Mesendoderm (in vitro differentiated cells): ENCODE measurements around the gene IL33.

Source experiments
- DNase-seq: peaks from one replicate; pipeline ENCODE4 v3.0.0; 2013
- H2AK5ac ChIP-seq: 2 replicates; pipeline ENCODE4 v1.6.1; 2013; ENCODE audit warnings: low read length, inconsistent platforms
- H2BK120ac ChIP-seq: 2 replicates; pipeline ENCODE4 v1.6.1; 2013; ENCODE audit warnings: low read depth, mild to moderate bottlenecking, low read length, moderate library complexity, mixed read lengths
- H2BK15ac ChIP-seq: replicated peaks from 2 replicates; pipeline ENCODE4 v1.6.1; 2013; ENCODE audit warnings: low read depth, mild to moderate bottlenecking, moderate library complexity
- H2BK5ac ChIP-seq: 2 replicates; pipeline ENCODE4 v1.6.1; 2013; ENCODE audit warnings: low read length, inconsistent platforms
- H3K18ac ChIP-seq: 2 replicates; pipeline ENCODE4 v1.6.1; 2013; ENCODE audit warnings: mild to moderate bottlenecking, low read length, mixed read lengths
- H3K23ac ChIP-seq: one replicate; pipeline ENCODE4 v1.6.1; 2013; ENCODE audit warnings: low read length
- H3K27ac ChIP-seq: 2 replicates; pipeline ENCODE4 v1.5.1; 2013; ENCODE audit warnings: low read depth, mild to moderate bottlenecking, inconsistent platforms, low read length, moderate library complexity
- H3K27me3 ChIP-seq: 2 replicates; pipeline ENCODE4 v1.6.1; 2013; ENCODE audit warnings: low read length, control low read depth, mild to moderate bottlenecking, inconsistent platforms; ENCODE audit not compliant: insufficient read depth, poor library complexity
- H3K36me3 ChIP-seq: 2 replicates; pipeline ENCODE4 v1.6.1; 2013; ENCODE audit warnings: low read length, inconsistent platforms; ENCODE audit not compliant: control insufficient read depth, insufficient read depth
- H3K4ac ChIP-seq: one replicate; pipeline ENCODE4 v1.6.1; 2013; ENCODE audit warnings: low read depth, mild to moderate bottlenecking, low read length, moderate library complexity
- H3K4me1 ChIP-seq: 2 replicates; pipeline ENCODE4 v1.6.1; 2013; ENCODE audit warnings: low read depth, low read length, inconsistent platforms; ENCODE audit not compliant: control insufficient read depth
- H3K4me2 ChIP-seq: 2 replicates; pipeline ENCODE4 v1.6.1; 2013; ENCODE audit warnings: low read length
- H3K4me3 ChIP-seq: 2 replicates; pipeline ENCODE4 v1.5.1; 2013; ENCODE audit warnings: mild to moderate bottlenecking, low read length
- H3K56ac ChIP-seq: one replicate; pipeline ENCODE4 v1.6.1; 2013; ENCODE audit warnings: low read length
- H3K79me1 ChIP-seq: 2 replicates; pipeline ENCODE4 v1.6.1; 2013; ENCODE audit warnings: low read length, inconsistent platforms
- H3K79me2 ChIP-seq: 2 replicates; pipeline ENCODE4 v1.6.1; 2013; ENCODE audit warnings: mild to moderate bottlenecking, low read length; ENCODE audit not compliant: control insufficient read depth, insufficient read depth
- H3K9ac ChIP-seq: 2 replicates; pipeline ENCODE4 v1.6.1; 2013; ENCODE audit warnings: low read length, inconsistent platforms
- H4K5ac ChIP-seq: one replicate; pipeline ENCODE4 v1.6.1; 2013; ENCODE audit warnings: low read length
- H4K8ac ChIP-seq: one replicate; pipeline ENCODE4 v1.6.1; 2013; ENCODE audit warnings: low read depth, mild to moderate bottlenecking, control low read depth, low read length, moderate library complexity
- WGBS: extraction: QIAGEN DNeasy Blood & Tissue Kit; methylation state at CpG from one replicate; pipeline ENCODE4 v1.1.7; 2013; ENCODE audit warnings: low lambda C conversion rate, missing lambda C conversion rate; ENCODE audit not compliant: insufficient coverage; ENCODE audit errors: extremely low coverage; 5-methylcytosine and 5-hydroxymethylcytosine counted together

IL33 gene

DNA sequence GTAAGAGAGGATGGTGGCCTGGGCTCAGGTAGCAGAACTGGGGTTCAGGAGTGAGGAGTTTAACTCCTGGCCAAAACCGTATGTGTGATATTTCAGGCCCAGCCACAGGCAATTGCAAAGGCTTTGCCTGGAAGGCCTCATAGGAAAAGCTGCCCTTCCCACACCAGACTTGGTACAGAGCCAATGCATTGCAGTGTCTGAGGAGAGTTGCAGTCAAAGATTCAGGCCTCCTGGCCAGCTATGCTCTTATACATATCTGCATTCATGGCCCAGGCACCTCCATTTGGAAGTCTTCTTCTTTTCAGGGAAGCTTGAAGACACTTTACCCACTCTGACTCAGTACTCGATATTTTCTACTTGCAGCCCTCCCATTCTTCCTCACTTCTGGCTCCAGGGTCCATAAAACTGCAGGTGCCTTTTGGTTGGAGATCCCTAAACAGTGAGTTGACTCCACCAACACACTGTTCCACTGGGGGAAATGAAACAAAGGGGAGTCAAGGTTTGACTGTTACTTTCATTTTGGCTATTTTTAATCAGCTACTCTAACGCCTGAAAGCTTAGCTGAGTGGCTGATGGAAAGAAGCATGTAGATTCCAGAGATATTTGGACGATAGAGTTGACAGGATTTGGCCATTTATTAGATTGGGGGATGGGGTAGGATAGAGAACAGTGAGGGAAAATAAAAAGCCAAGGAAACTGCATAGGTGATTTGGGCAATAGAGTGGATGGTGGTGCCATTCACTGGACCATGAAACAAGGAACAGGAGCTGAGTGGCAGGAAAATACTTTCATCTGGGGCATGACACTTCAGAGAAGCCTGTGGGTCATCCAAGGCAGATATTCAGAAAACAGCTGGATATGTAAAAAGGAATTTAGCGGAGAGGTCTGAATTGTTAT lies 30.6 kb upstream of the IL33 start:
- DNase-seq = no peak
- no peak overlapping the region for H3K4me3 ChIP-seq
- no peak overlapping the region for H3K4ac ChIP-seq
- no peak overlapping the region for H4K8ac ChIP-seq
- H3K79me1 ChIP-seq = no peaks in the 10 kb centered on the region
- 100% methylated on average over 1 of the region's 5 CpGs for WGBS
- no peak overlapping the region for H3K18ac ChIP-seq
- no peaks in the 10 kb centered on the region for H3K36me3 ChIP-seq
- H3K23ac ChIP-seq = no peak overlapping the region
- H2BK120ac ChIP-seq = no peak overlapping the region
- H2BK15ac ChIP-seq = no peak overlapping the region
- H4K5ac ChIP-seq = no peak overlapping the region
- no peaks in the 10 kb centered on the region for H3K4me1 ChIP-seq
- H3K4me2 ChIP-seq = no peak overlapping the region
- H3K79me2 ChIP-seq = no peaks in the 10 kb centered on the region
- no peak overlapping the region for H2AK5ac ChIP-seq
- no peak overlapping the region for H3K56ac ChIP-seq
- no peaks in the 10 kb centered on the region for H3K27me3 ChIP-seq
- H3K9ac ChIP-seq = no peak overlapping the region
- H3K27ac ChIP-seq = no peak overlapping the region
- H2BK5ac ChIP-seq = no peak overlapping the region

DNA sequence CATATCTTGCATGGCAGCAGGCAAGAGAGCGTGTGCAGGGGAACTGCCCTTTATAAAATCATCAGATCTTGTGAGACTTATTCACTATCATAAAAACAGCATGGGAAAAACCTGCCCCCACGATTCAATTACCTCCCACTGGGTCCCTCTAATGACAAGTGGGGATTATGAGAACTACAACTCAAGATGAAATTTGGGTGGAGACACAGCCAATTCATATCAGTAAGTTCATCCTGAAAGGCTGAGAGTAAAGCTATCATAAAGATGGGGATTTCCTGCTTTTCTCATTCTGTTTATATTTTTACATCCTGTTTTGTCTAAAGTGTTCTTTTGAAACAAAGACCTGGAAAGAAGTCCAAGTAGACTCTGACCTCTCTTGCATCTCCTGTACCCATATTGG lies 28.9 kb upstream of the IL33 start:
- Histone ChIP-seq H3K4ac (no peak overlapping the region), H3K4me3 (no peak overlapping the region), H3K4me2 (no peak overlapping the region), H3K23ac (no peak overlapping the region), H4K8ac (no peak overlapping the region), H3K79me1 (no peaks in the 10 kb centered on the region), H3K27ac (no peak overlapping the region), H2BK120ac (no peak overlapping the region), H3K18ac (no peak overlapping the region), H3K4me1 (no peaks in the 10 kb centered on the region), H2BK15ac (no peak overlapping the region), H3K79me2 (no peaks in the 10 kb centered on the region), H3K36me3 (no peaks in the 10 kb centered on the region), H2AK5ac (no peak overlapping the region), H3K56ac (no peak overlapping the region), H2BK5ac (no peak overlapping the region), H3K27me3 (no peaks in the 10 kb centered on the region), H3K9ac (no peak overlapping the region), H4K5ac (no peak overlapping the region)
- DNase-seq = no peak
- WGBS = no CpG with 5 or more reads among the region's 2 CpGs

DNA sequence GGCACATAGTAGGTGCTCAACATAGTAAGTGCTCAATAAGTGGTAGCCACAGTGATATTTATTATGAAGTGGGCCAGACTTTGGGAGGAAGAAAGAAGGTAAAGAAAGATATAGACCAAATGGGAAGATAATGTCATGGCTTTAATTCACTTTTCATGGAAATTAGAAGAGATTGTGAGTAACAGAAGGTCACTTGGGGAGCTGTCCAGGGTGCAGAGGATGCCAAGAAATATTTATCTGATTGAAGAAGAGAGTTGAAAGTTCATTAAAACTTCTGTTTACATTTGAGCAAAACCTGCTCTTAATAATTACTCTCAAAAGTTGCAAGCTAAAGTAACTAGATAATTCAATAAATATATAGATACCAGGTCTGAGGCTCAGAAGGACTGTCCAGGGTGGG lies 28.3 kb upstream of the IL33 start:
- H3K27ac ChIP-seq = no peak overlapping the region
- no peaks in the 10 kb centered on the region for H3K27me3 ChIP-seq
- H2BK15ac ChIP-seq = no peak overlapping the region
- no peak overlapping the region for H2BK5ac ChIP-seq
- no peak overlapping the region for H2BK120ac ChIP-seq
- H3K79me2 ChIP-seq = no peaks in the 10 kb centered on the region
- no peaks in the 10 kb centered on the region for H3K36me3 ChIP-seq
- no peaks in the 10 kb centered on the region for H3K79me1 ChIP-seq
- H3K18ac ChIP-seq = no peak overlapping the region
- H2AK5ac ChIP-seq = no peak overlapping the region
- H3K56ac ChIP-seq = no peak overlapping the region
- no peak overlapping the region for H4K5ac ChIP-seq
- no peak overlapping the region for H3K23ac ChIP-seq
- H3K9ac ChIP-seq = no peak overlapping the region
- no peaks in the 10 kb centered on the region for H3K4me1 ChIP-seq
- H4K8ac ChIP-seq = no peak overlapping the region
- H3K4me3 ChIP-seq = no peak overlapping the region
- DNase-seq = no peak
- H3K4ac ChIP-seq = no peak overlapping the region
- no peak overlapping the region for H3K4me2 ChIP-seq

DNA sequence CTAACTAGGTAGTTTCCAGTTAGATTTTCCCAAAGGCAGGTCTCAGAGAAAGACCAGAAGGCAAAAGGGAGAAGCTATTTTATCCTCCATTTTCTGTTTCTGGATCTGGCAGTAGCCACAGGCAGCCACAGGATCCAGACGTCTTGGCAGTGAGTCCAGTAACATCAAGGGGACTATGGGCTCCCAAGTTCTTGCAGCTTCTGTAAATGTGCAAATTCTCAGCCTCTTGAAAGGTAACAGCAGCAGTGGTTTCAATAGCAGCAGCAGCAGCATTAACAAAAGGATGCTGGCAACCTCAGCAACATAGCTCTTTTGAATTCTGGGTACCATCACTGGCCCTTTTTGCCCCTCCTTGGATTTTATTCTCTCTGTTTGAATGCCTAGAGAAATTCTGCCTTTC lies 27.1 kb upstream of the IL33 start:
- H3K4ac ChIP-seq = no peak overlapping the region
- no peak overlapping the region for H3K4me2 ChIP-seq
- no peak overlapping the region for H2AK5ac ChIP-seq
- no peaks in the 10 kb centered on the region for H3K27me3 ChIP-seq
- no peak overlapping the region for H3K9ac ChIP-seq
- H3K27ac ChIP-seq = no peak overlapping the region
- no peaks in the 10 kb centered on the region for H3K36me3 ChIP-seq
- H3K79me2 ChIP-seq = no peaks in the 10 kb centered on the region
- H4K5ac ChIP-seq = no peak overlapping the region
- no peak overlapping the region for H2BK120ac ChIP-seq
- no peaks in the 10 kb centered on the region for H3K79me1 ChIP-seq
- H3K4me3 ChIP-seq = no peak overlapping the region
- H2BK15ac ChIP-seq = no peak overlapping the region
- no peak overlapping the region for H2BK5ac ChIP-seq
- H3K4me1 ChIP-seq = no peaks in the 10 kb centered on the region
- no peak for DNase-seq
- H4K8ac ChIP-seq = no peak overlapping the region
- no peak overlapping the region for H3K56ac ChIP-seq
- no CpG with 5 or more reads among the region's 1 CpG for WGBS
- H3K23ac ChIP-seq = no peak overlapping the region
- no peak overlapping the region for H3K18ac ChIP-seq

DNA sequence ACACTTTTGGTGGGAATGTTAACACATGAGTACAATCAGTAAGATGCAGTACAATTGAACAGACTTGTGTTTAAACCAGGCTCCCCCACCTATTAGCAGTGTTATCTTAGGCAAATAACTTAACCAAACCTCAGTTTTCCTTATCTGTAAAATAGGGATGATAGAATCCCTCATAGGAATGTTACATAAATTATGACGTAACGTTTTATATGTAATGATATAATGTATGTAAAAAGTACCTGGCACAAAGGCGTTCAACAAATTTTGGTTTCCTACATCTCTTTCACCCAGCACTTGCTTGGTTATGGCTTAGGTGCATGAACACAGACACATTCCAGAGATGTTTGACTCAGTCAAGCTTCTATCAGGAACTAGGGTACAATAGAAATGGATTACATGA lies 26.7 kb upstream of the IL33 start:
- Histone ChIP-seq H2BK5ac (no peak overlapping the region), H3K4me2 (no peak overlapping the region), H2BK15ac (no peak overlapping the region), H2AK5ac (no peak overlapping the region), H3K27ac (no peak overlapping the region), H3K9ac (no peak overlapping the region), H2BK120ac (no peak overlapping the region), H3K56ac (no peak overlapping the region), H3K36me3 (no peaks in the 10 kb centered on the region), H3K4me1 (no peaks in the 10 kb centered on the region), H4K8ac (no peak overlapping the region), H3K4ac (no peak overlapping the region), H4K5ac (no peak overlapping the region), H3K27me3 (no peaks in the 10 kb centered on the region), H3K79me2 (no peaks in the 10 kb centered on the region), H3K23ac (no peak overlapping the region), H3K79me1 (no peaks in the 10 kb centered on the region), H3K18ac (no peak overlapping the region), H3K4me3 (no peak overlapping the region)
- WGBS = no CpG with 5 or more reads among the region's 3 CpGs
- no peak for DNase-seq

DNA sequence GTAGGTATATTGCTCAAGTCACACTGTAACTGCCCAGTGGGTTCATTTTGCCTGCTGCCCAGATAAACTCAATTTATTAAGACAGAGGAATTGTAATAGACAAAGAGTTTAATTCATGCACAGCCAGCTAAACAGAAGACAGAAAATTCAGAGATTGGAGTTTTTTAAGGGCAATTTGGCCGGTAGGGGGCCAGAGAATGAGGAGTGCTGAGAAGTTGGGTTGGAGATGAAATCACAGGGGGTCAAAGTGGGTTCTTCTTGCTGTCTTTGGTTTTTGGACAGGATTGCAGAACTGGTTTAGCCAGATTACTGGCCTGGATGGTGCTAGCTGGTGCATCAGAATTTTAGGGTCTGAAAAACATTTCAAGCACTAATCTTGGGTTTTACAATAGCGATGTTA lies 20.7 kb upstream of the IL33 start:
- no peaks in the 10 kb centered on the region for H3K27me3 ChIP-seq
- no peaks in the 10 kb centered on the region for H3K79me2 ChIP-seq
- no peak overlapping the region for H3K4me2 ChIP-seq
- H3K36me3 ChIP-seq = no peaks in the 10 kb centered on the region
- WGBS = no CpG with 5 or more reads among the region's 2 CpGs
- no peak overlapping the region for H4K8ac ChIP-seq
- H3K18ac ChIP-seq = no peak overlapping the region
- H3K27ac ChIP-seq = no peak overlapping the region
- H3K4me3 ChIP-seq = no peak overlapping the region
- no peak overlapping the region for H2BK5ac ChIP-seq
- H3K4ac ChIP-seq = no peak overlapping the region
- no peak overlapping the region for H2BK120ac ChIP-seq
- no peak overlapping the region for H2BK15ac ChIP-seq
- no peaks in the 10 kb centered on the region for H3K79me1 ChIP-seq
- no peak overlapping the region for H3K9ac ChIP-seq
- H3K4me1 ChIP-seq = no peaks in the 10 kb centered on the region
- peak; percentile 14 for DNase-seq
- H3K23ac ChIP-seq = no peak overlapping the region
- no peak overlapping the region for H4K5ac ChIP-seq
- no peak overlapping the region for H2AK5ac ChIP-seq
- H3K56ac ChIP-seq = no peak overlapping the region
